K562 (cell line): Measurements from ENCODE around the gene SLC1A3. TPM values are rescaled to one million over a fixed set of nuclear protein-coding genes. Genes with fewer than 3 reads are reported as not detected.

ENCODE experiments used
- ATAC-seq: fragments of 200-7000 bp; cut with Tn5 transposase; 3 replicates; pipeline ENCODE4 v1.9.1; 2020; ENCODE audit warnings: moderate library complexity
- BruUV-seq: library from RNA; stranded (reverse); fragments of 400-500 nt; replicated peaks from 2 replicates; lab custom pipeline; 2021; lab: Mats Ljungman, UMichigan
- CTCF ChIA-PET: fragments of 300-600 bp; formaldehyde crosslinking; extraction: SDS; loops from one replicate; lab custom pipeline; 2021; ENCODE audit warnings: low intra/inter-chr PET ratio; lab: Yijun Ruan, JAX
- POLR2A ChIA-PET: fragments of 300-600, 350-650 bp; sonication (Branson Sonifier 250); formaldehyde crosslinking; extraction: SDS; loops from one replicate; lab custom pipeline; 2021; ENCODE audit warnings: antibody characterized with exemption, inconsistent platforms; lab: Yijun Ruan, JAX
- DNase-seq, 4 experiments: peaks; one replicate each; pipeline versions ENCODE4 v3.0.0 to v3.0.0-alpha.2; 2011 to 2018; ENCODE audit warnings: low spot score in 3 of 4, mixed read lengths in 3 of 4; ENCODE audit errors: extremely low read depth in 1 of 4
- FAIRE-seq: peaks from 2 replicates; lab custom pipeline; 2011; peaks lifted over from hg19 to GRCh38; lab: Jason Lieb, UNC
- H2AFZ ChIP-seq: 2 replicates; pipeline ENCODE4 v1.6.0; 2011; ENCODE audit warnings: low read depth, low read length, control low read depth, inconsistent platforms
- H3K27ac ChIP-seq: fragments of 200-600 bp; 3 replicates; pipeline ENCODE4 v1.8.0; 2011; ENCODE audit warnings: low read depth, mild to moderate bottlenecking, control low read depth, inconsistent platforms, low read length, moderate library complexity, mixed read lengths; ENCODE audit errors: extremely low read depth
- H3K27me3 ChIP-seq, 2 experiments: fragments of 300-600 bp in 1 of 2; 2 replicates in 1 of 2; 3 replicates in 1 of 2; pipeline versions ENCODE4 v1.6.0 to v1.8.0; 2011; ENCODE audit warnings: inconsistent platforms in 2 of 2, low read length in 2 of 2, mild to moderate bottlenecking in 1 of 2, mixed read lengths in 1 of 2, moderate library complexity in 1 of 2; ENCODE audit not compliant: control insufficient read depth in 2 of 2, insufficient read depth in 2 of 2
- H3K36me3 ChIP-seq: fragments of 300-600 bp; 3 replicates; pipeline ENCODE4 v1.8.0; 2011; ENCODE audit warnings: mild to moderate bottlenecking, low read length, inconsistent platforms; ENCODE audit not compliant: control insufficient read depth, insufficient read depth
- H3K4me1 ChIP-seq, 2 experiments: fragments of 200-600 bp in 1 of 2; replicated peaks in 1 of 2; 2 replicates in 1 of 2; 3 replicates in 1 of 2; pipeline versions ENCODE4 v1.5.1 to v1.8.0; 2011; ENCODE audit warnings: inconsistent platforms in 2 of 2, low read length in 2 of 2, mild to moderate bottlenecking in 1 of 2, mixed read lengths in 1 of 2, moderate library complexity in 1 of 2; ENCODE audit not compliant: control insufficient read depth in 2 of 2, insufficient read depth in 2 of 2
- H3K4me2 ChIP-seq: 2 replicates; pipeline ENCODE4 v1.6.1; 2011; ENCODE audit warnings: low read length, control low read depth, inconsistent platforms, mixed read lengths; ENCODE audit not compliant: insufficient read depth
- H3K4me3 ChIP-seq: fragments of 200-600 bp; sonication (generic), shearing (Covaris generic); 2 replicates; pipeline ENCODE4 v1.5.1; 2016; ENCODE audit warnings: control low read depth, inconsistent platforms
- H3K79me2 ChIP-seq: fragments of 200-600 bp; 3 replicates; pipeline ENCODE4 v1.8.0; 2011; ENCODE audit warnings: low read length, inconsistent platforms; ENCODE audit not compliant: control insufficient read depth, insufficient read depth
- H3K9ac ChIP-seq, 2 experiments: 2 replicates each; pipeline versions ENCODE4 v1.6.0 to v1.6.1; 2011; ENCODE audit warnings: low read depth in 2 of 2, low read length in 2 of 2, control low read depth in 1 of 2, inconsistent platforms in 1 of 2, mild to moderate bottlenecking in 1 of 2, mixed read lengths in 1 of 2; ENCODE audit not compliant: insufficient read depth in 1 of 2
- H3K9me1 ChIP-seq: one replicate; pipeline ENCODE4 v1.6.0; 2011; ENCODE audit warnings: inconsistent platforms, mild to moderate bottlenecking, low read length, moderate library complexity; ENCODE audit not compliant: control insufficient read depth, insufficient read depth
- H3K9me3 ChIP-seq: replicated peaks from 2 replicates; pipeline ENCODE4 v1.5.1; 2011; ENCODE audit warnings: low read depth, low read length, inconsistent platforms; ENCODE audit not compliant: control insufficient read depth, insufficient read depth
- H4K20me1 ChIP-seq: replicated peaks from 2 replicates; pipeline ENCODE4 v1.6.1; 2011; ENCODE audit warnings: low read length, inconsistent platforms, mixed read lengths; ENCODE audit not compliant: control insufficient read depth, insufficient read depth
- ETS2 ChIP-seq: IDR thresholded peaks from 2 replicates; pipeline ENCODE4 v1.6.1; 2016; ENCODE audit warnings: borderline replicate concordance, missing genetic modification characterization, mild to moderate bottlenecking, moderate library complexity, missing compliant biosample characterization; ENCODE audit not compliant: poor library complexity, severe bottlenecking
- FUS ChIP-seq: fragments of 200-400 bp; formaldehyde crosslinking; optimal IDR thresholded peaks from 2 replicates; pipeline ENCODE3; 2017; ENCODE audit warnings: low read depth, low read length
- HLTF ChIP-seq: fragments of 450-650 bp; IDR thresholded peaks from 2 replicates; pipeline ENCODE4 v1.6.1; 2016
- HNRNPH1 ChIP-seq: fragments of 200-400 bp; formaldehyde crosslinking; optimal IDR thresholded peaks from 2 replicates; pipeline ENCODE3; 2017; ENCODE audit warnings: low read depth, mild to moderate bottlenecking, low read length, moderate library complexity
- KHSRP ChIP-seq: fragments of 450-650 bp; IDR thresholded peaks from 2 replicates; pipeline ENCODE4 v1.6.1; 2017
- PHF21A ChIP-seq: fragments of 450-650 bp; IDR thresholded peaks from 2 replicates; pipeline ENCODE4 v1.6.1; 2017; ENCODE audit warnings: low read depth, borderline replicate concordance
- POLR2H ChIP-seq: IDR thresholded peaks from 2 replicates; pipeline ENCODE4 v1.6.1; 2016; ENCODE audit warnings: missing genetic modification characterization, low read depth, mild to moderate bottlenecking, control low read depth, missing compliant biosample characterization, moderate library complexity
- TSC22D4 ChIP-seq: fragments of 450-650 bp; IDR thresholded peaks from 2 replicates; pipeline ENCODE4 v1.6.1; 2016; ENCODE audit warnings: missing genetic modification characterization, missing biosample characterization, control low read depth
- USF1 ChIP-seq: sonication (generic); formaldehyde crosslinking; IDR thresholded peaks from 2 replicates; pipeline ENCODE4 v1.9.0; 2022; ENCODE audit warnings: mild to moderate bottlenecking, missing genetic modification reagents
- ZFX ChIP-seq: sonication (generic); formaldehyde crosslinking; IDR thresholded peaks from 2 replicates; pipeline ENCODE4 v1.8.0; 2022; ENCODE audit warnings: mild to moderate bottlenecking, missing genetic modification reagents, moderate library complexity
- ZNF263 ChIP-seq: sonication (generic); formaldehyde crosslinking; IDR thresholded peaks from 2 replicates; pipeline ENCODE4 v1.8.0; 2022; ENCODE audit warnings: mild to moderate bottlenecking, missing genetic modification reagents, borderline replicate concordance
- ZNF277 ChIP-seq: fragments of 250-450 bp; sonication (Bioruptor Pico); IDR thresholded peaks from 2 replicates; pipeline ENCODE4 v1.8.0; 2022; ENCODE audit warnings: inconsistent platforms, mild to moderate bottlenecking, moderate library complexity, borderline replicate concordance
- WGBS: fragments of 100-300 bp; shearing (Covaris generic); methylation state at CpG from one replicate; pipeline ENCODE4 v1.1.6; 2016; ENCODE audit warnings: low coverage, mixed read lengths; ENCODE audit not compliant: insufficient coverage; ENCODE audit errors: missing lambda C conversion rate; 5-methylcytosine and 5-hydroxymethylcytosine counted together
- in situ Hi-C: fragments of 300-500 bp; cut with MboI; formaldehyde crosslinking; loops from 4 replicates; pipeline ENCODE4 v1.15.0; 2018; ENCODE audit warnings: inconsistent platforms, mixed read lengths
- intact Hi-C: fragments of 100-400 bp; cut with micrococcal nuclease; formaldehyde crosslinking; loops from 2 replicates; pipeline ENCODE4 v1.14.2; 2022
- polyA plus RNA-seq, 8 experiments: library from polyadenylated mRNA; depleted of rRNA in 4 of 8; stranded (reverse) in 5 of 8; unstranded in 3 of 8; fragments of >200 nt; fragmentation: Nextera tagmentation in 2 of 8; fragmentation: Illumina TruSeq in 1 of 8; extraction: Ambion mirVana in 2 of 8; extraction: Trizol in 1 of 8; gene quantifications; 2 replicates each; pipeline versions ENCODE4 v1.2.1 to v1.2.3, GENCODE V29; 2011 to 2014; ENCODE audit warnings: inconsistent platforms in 1 of 8, missing spikeins in 1 of 8
- total RNA-seq, 7 experiments: library from RNA; depleted of rRNA in 6 of 7; stranded (reverse); fragments of >200 nt in 6 of 7; fragmentation: Illumina TruSeq in 2 of 7; extraction: Trizol in 2 of 7; gene quantifications; 2 replicates each; pipeline versions ENCODE4 v1.2.1 to v1.2.3, GENCODE V29; 2011 to 2021; ENCODE audit warnings: low replicate concordance in 1 of 7

The SLC1A3 gene
- total and polyA plus RNA-seq, 9 of the 15 experiments (the other 6 are each of a cell fraction or from before 2014, with no cell fraction given), result 0.13 TPM; not detected in 8

DNA sequence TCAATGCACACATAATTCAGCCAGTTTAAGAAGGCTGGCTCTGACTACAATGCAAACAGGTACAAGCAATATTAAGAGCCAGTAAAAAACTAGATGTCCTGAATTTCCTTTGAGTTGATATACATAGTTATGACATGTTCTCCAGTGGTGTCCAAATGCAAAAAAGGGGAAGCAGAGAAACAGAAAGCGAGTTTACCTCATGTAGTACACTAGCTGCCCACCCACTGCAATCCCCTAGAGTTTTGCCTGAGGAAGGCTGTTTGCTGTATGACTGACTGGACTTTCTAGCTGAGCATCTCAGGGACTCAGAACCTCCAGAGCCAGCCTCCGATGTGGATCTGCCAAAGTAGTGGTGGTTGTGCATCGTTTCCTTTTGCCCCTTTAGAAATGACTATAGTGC is 44.8 kb upstream of the SLC1A3 start:
- in situ Hi-C loops, result no loop called here
- H3K9me1 ChIP-seq, result no peaks in the 10 kb centered on the region
- no peak overlapping the region for H3K9ac ChIP-seq
- intact Hi-C loops, result no loop called here
- no peak for DNase-seq
- H3K9me3 ChIP-seq, result no peaks in the 10 kb centered on the region
- H3K27ac ChIP-seq, result no peak overlapping the region
- BruUV-seq, result no TSS peak
- no peaks in the 10 kb centered on the region for H4K20me1 ChIP-seq
- ChIA-PET CTCF (no interaction called here), POLR2A (interaction anchor here (0.7 to 1.0 kb wide), 2 partner anchors 9 to 319 kb away, joined by 3 to 4 read pairs; no protein-coding TSS in a partner anchor)
- H3K4me2 ChIP-seq, result no peak overlapping the region
- no peak overlapping the region for H3K4me3 ChIP-seq
- no peak for FAIRE-seq
- H3K36me3 ChIP-seq, result no peaks in the 10 kb centered on the region
- no peak for TF ChIP-seq USF1 (CRISPR knock-in tag)
- TF ChIP-seq POLR2H (tag), result no peak
- no peak for TF ChIP-seq HLTF
- TF ChIP-seq PHF21A, result no peak
- ATAC-seq, result no peak
- peaks cover 3 to 20% of the 10 kb centered on the region in 2 experiments; a peak in 4 of 5 replicates for H3K27me3 ChIP-seq
- no peaks in the 10 kb centered on the region for H3K79me2 ChIP-seq
- WGBS, result 0% methylated on average over 3 of the region's 3 CpGs
- H2AFZ ChIP-seq, result no peak overlapping the region
- H3K4me1 ChIP-seq, result no peaks in the 10 kb centered on the region

DNA sequence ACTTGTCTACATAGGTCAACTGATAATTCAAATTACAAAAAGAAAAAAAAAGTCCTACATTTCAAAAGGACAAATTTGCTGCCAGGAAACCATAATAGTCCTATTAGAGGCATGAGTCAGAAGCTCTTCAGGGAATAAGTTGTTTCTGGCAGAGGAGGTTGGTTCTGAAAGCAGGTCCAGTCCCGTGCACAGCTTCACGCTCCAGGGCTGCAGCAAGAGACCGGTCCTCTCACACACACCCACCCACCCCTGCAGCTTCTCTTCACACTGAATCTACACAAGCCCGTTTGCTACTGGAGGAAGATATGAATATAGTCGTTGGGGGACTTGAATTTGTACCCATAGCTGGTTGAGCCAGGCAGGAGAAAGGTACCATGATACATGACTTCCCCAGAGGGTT is 36.9 kb upstream of the SLC1A3 start:
- DNase-seq (no peak), FAIRE-seq (no peak), ATAC-seq (no peak)
- CTCF ChIA-PET, result no interaction called here
- no peaks in the 10 kb centered on the region for H3K9me1 ChIP-seq
- H3K27ac ChIP-seq, result no peak overlapping the region
- BruUV-seq, result no TSS peak
- H3K27me3 ChIP-seq, result peaks cover 0 to 6% of the 10 kb centered on the region in 2 experiments; a peak in 1 of 5 replicates
- H3K36me3 ChIP-seq, result no peaks in the 10 kb centered on the region
- intact Hi-C loops (no loop called here), in situ Hi-C loops (no loop called here)
- no peak overlapping the region for H3K9ac ChIP-seq
- 1% methylated on average over 5 of the region's 5 CpGs for WGBS
- no peak overlapping the region for H3K4me2 ChIP-seq
- H3K79me2 ChIP-seq, result no peaks in the 10 kb centered on the region
- no peak overlapping the region for H2AFZ ChIP-seq
- H3K9me3 ChIP-seq, result no peaks in the 10 kb centered on the region
- H4K20me1 ChIP-seq, result no peaks in the 10 kb centered on the region
- H3K4me3 ChIP-seq, result no peak overlapping the region
- POLR2A ChIA-PET, result no interaction called here
- H3K4me1 ChIP-seq, result no peaks in the 10 kb centered on the region
- no peak for TF ChIP-seq FUS
- TF ChIP-seq ZNF263 (CRISPR knock-in tag), result no peak
- TF ChIP-seq ZNF277 (CRISPR knock-in tag), result no peak
- TF ChIP-seq TSC22D4, result no peak
- TF ChIP-seq ZFX (CRISPR knock-in tag), result no peak
- TF ChIP-seq KHSRP, result no peak
- no peak for TF ChIP-seq ETS2 (tag)
- no peak for TF ChIP-seq HNRNPH1
